PC-3 (cell line): ENCODE data around the gene RBM34.

Source experiments
- EZH2phosphoT487 ChIP-seq: fragments of 300-600 bp; sonication (generic); IDR thresholded peaks from 2 replicates; pipeline ENCODE4 v1.6.1; 2018; ENCODE audit warnings: mild to moderate bottlenecking, antibody characterized with exemption, low read length, borderline replicate concordance
- TF ChIP-seq, protein P1 (sequence below): fragments of 300-600 bp; sonication (generic); conservative IDR thresholded peaks from 2 replicates; pipeline ENCODE4 v1.5.1; 2017; ENCODE audit warnings: antibody characterized with exemption, low read depth, mild to moderate bottlenecking, low read length

DNA sequence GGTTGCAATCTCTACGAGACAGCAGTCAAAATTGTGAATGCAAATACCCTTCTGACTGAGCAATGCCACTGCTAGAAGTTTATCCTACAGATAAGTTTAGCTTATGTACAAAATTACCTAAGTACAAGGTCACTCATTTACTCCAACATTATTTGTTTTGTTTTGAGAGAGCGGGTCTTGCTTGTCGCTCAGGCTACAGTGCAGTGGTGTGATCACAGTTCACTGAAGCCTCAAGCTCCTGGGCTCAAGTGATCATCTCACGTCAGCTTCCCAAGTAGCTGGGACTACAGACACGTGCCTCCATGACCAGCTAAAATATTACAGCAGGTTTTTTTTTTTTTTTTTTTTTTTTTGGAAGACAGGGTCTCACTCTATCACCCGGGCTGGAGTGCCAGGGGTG is 15.4 kb downstream of the RBM34 start:
- TF ChIP-seq, protein P1, sequence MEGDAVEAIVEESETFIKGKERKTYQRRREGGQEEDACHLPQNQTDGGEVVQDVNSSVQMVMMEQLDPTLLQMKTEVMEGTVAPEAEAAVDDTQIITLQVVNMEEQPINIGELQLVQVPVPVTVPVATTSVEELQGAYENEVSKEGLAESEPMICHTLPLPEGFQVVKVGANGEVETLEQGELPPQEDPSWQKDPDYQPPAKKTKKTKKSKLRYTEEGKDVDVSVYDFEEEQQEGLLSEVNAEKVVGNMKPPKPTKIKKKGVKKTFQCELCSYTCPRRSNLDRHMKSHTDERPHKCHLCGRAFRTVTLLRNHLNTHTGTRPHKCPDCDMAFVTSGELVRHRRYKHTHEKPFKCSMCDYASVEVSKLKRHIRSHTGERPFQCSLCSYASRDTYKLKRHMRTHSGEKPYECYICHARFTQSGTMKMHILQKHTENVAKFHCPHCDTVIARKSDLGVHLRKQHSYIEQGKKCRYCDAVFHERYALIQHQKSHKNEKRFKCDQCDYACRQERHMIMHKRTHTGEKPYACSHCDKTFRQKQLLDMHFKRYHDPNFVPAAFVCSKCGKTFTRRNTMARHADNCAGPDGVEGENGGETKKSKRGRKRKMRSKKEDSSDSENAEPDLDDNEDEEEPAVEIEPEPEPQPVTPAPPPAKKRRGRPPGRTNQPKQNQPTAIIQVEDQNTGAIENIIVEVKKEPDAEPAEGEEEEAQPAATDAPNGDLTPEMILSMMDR: no peak
- no peak for TF ChIP-seq EZH2phosphoT487
